ENCODE data around the gene SBK3. TPM values are rescaled to one million over a fixed set of nuclear protein-coding genes. Genes with fewer than 3 reads are reported as not detected.

Gene SBK3
- total RNA-seq, 2 donors from 2014 or later: not detected

GRCh38 chr19:55563261-55563690 is 17.9 kb upstream of the SBK3 start:
- ATAC-seq (replicated peaks in 1 of 2): no peak
- H3K36me3 Mint-ChIP-seq (ENCODE audit: insufficient read depth in 2 of 2): no peaks in the 10 kb centered on the region
- no peak overlapping the region for H3K4me3 Mint-ChIP-seq
- no peaks in the 10 kb centered on the region for H3K9me3 Mint-ChIP-seq
- H3K27ac Mint-ChIP-seq: no peak overlapping the region
- DNase-seq: no peak
- H3K27me3 Mint-ChIP-seq (ENCODE audit: low read depth): peaks cover 7% of the 10 kb centered on the region
- H3K4me1 Mint-ChIP-seq (ENCODE audit: low read depth): no peaks in the 10 kb centered on the region

DNA sequence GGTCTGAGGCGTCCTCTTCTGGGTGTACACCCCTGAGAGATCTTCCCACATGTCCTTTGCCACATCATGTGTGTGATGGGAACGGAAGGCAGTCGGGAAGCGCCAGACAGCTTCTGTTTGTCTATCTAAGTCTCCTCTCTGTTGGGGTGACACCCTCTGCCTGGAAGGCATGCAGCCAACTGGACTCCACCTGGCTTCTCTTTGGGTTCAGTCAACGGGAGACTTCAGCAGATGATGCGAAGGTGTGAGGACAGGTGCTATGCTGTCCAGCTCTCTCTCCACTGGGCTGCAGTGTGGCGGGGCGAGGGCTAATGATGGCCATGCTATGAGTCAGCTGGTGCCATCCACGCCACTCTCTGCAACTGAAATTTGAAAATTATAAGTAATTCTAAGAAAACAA is 14.3 kb upstream of the SBK3 start:
- Mint-ChIP-seq H3K27me3 (ENCODE audit: low read depth) (peaks cover 7% of the 10 kb centered on the region), H3K9me3 (no peaks in the 10 kb centered on the region), H3K4me3 (no peak overlapping the region), H3K4me1 (ENCODE audit: low read depth) (no peaks in the 10 kb centered on the region), H3K27ac (no peak overlapping the region), H3K36me3 (ENCODE audit: insufficient read depth in 2 of 2) (no peaks in the 10 kb centered on the region)
- DNase-seq: no peak
- no peak for ATAC-seq (replicated peaks in 1 of 2)

- H3K4me3 Mint-ChIP-seq: no peak overlapping the region
- H3K36me3 Mint-ChIP-seq (ENCODE audit: insufficient read depth in 2 of 2): no peaks in the 10 kb centered on the region
- H3K27me3 Mint-ChIP-seq (ENCODE audit: low read depth): no peaks in the 10 kb centered on the region
- ATAC-seq (replicated peaks in 1 of 2): no peak
- no peak overlapping the region for H3K27ac Mint-ChIP-seq
- DNase-seq: no peak
- no peaks in the 10 kb centered on the region for H3K9me3 Mint-ChIP-seq
- H3K4me1 Mint-ChIP-seq (ENCODE audit: low read depth): no peaks in the 10 kb centered on the region
Measured at GRCh38 chr19:55554741-55555152, 9.4 kb upstream of the SBK3 start.

DNA sequence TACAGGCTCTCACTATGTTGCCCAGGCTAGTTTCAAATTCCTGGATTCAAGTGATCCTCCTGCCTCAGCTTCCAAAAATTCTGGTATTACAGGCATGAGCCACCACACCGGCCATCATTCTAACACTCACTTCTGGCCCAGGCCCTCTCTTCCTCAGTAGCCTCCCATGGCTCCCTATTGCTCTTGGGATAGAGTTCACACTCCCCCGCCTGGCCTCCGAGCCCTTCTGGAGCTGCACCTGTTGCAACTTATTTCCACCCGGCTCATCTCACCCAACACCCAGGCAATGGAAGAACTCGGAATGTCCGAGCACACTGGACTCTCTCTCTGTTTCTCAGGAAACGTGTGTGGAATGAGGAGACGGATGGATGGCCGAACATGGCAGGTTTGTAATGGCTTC is 9.0 kb upstream of the SBK3 start:
- no peak for ATAC-seq (replicated peaks in 1 of 2)
- no peaks in the 10 kb centered on the region for H3K9me3 Mint-ChIP-seq

GRCh38 chr19:55553217-55554182 is 8.2 kb upstream of the SBK3 start:
- Mint-ChIP-seq H3K4me1 (ENCODE audit: low read depth) (no peaks in the 10 kb centered on the region), H3K36me3 (ENCODE audit: insufficient read depth in 2 of 2) (no peaks in the 10 kb centered on the region), H3K4me3 (no peak overlapping the region), H3K27ac (no peak overlapping the region), H3K27me3 (ENCODE audit: low read depth) (no peaks in the 10 kb centered on the region), H3K9me3 (no peaks in the 10 kb centered on the region)
- ATAC-seq (replicated peaks in 1 of 2): no peak
- DNase-seq: no peak

More for the DNA sequence above, 9.0 kb upstream of the SBK3 start:
- Mint-ChIP-seq H3K4me3 (no peak overlapping the region), H3K27me3 (ENCODE audit: low read depth) (no peaks in the 10 kb centered on the region), H3K4me1 (ENCODE audit: low read depth) (no peaks in the 10 kb centered on the region), H3K27ac (no peak overlapping the region), H3K36me3 (ENCODE audit: insufficient read depth in 2 of 2) (no peaks in the 10 kb centered on the region)
- DNase-seq: no peak

DNA sequence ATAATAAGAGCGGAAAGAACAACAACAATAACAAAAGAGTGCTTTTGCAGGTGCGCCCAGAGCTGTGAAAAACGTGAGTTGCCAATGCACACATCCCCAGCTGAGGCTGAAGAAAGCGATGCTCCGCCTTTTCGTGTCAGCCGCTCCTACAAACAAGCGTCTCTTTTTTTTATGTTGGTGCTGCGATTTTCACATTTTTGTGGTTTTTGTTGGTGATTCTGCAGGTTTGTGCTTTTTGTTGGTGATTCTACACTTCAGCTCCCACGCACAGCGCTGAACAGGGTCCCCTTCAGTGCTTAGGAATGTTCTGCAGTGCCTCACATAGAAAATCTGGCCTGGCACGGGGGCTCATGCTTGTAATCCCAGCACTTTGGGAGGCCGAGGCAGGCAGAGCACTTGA is 7.3 kb upstream of the SBK3 start:
- Mint-ChIP-seq H3K27ac (no peak overlapping the region), H3K4me3 (no peak overlapping the region), H3K27me3 (ENCODE audit: low read depth) (peaks cover 3% of the 10 kb centered on the region), H3K36me3 (ENCODE audit: insufficient read depth in 2 of 2) (no peaks in the 10 kb centered on the region), H3K9me3 (no peaks in the 10 kb centered on the region), H3K4me1 (ENCODE audit: low read depth) (no peaks in the 10 kb centered on the region)
- DNase-seq (no peak), ATAC-seq (replicated peaks in 1 of 2) (no peak)

DNA sequence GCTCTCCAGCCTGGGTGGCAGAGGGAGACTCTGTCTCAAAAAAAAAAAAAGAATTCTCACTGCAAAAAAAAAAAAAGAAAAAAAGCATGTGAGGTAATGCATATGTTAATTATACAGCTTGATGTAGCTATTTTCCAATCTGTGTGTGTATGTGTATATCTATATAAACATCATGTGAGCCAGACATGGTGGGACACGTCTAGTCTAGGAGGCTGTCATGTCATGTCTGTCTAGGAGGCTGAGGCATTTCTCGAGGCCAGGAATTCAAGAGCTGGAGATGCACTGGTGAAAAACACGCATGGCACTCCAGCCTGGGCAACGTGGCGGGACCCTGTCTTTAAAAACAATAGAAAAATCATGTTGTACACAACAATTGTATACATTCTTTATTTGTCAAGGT is 6.9 kb upstream of the SBK3 start:
- Mint-ChIP-seq H3K4me3 (no peak overlapping the region), H3K36me3 (ENCODE audit: insufficient read depth in 2 of 2) (no peaks in the 10 kb centered on the region), H3K27ac (no peak overlapping the region), H3K9me3 (no peaks in the 10 kb centered on the region), H3K4me1 (ENCODE audit: low read depth) (no peaks in the 10 kb centered on the region), H3K27me3 (ENCODE audit: low read depth) (peaks cover 8% of the 10 kb centered on the region)
- ATAC-seq (replicated peaks in 1 of 2) (no peak), DNase-seq (no peak)

DNA sequence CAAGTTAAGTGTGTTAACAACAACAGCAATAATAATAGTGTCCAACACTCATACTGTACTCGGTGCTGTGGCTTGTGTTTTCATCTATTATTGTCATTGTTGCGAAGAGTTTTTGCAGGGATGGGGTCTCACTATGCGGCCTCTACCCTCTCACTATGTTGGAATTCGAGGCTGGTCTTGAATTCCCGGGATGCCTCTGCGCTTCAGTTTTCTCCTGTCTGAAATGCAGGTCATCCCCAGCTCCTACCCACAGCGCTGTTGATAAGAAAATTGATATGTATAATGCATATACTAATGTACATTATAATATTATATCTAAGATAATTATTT is 4.9 kb upstream of the SBK3 start:
- H3K9me3 Mint-ChIP-seq: no peaks in the 10 kb centered on the region
- H3K36me3 Mint-ChIP-seq (ENCODE audit: insufficient read depth in 2 of 2): no peaks in the 10 kb centered on the region
- no peak overlapping the region for H3K4me3 Mint-ChIP-seq
- ATAC-seq (replicated peaks in 1 of 2) (no peak), DNase-seq (no peak)
- H3K4me1 Mint-ChIP-seq (ENCODE audit: low read depth): no peaks in the 10 kb centered on the region
- H3K27ac Mint-ChIP-seq: no peak overlapping the region
- peaks cover 10% of the 10 kb centered on the region for H3K27me3 Mint-ChIP-seq (ENCODE audit: low read depth)

DNA sequence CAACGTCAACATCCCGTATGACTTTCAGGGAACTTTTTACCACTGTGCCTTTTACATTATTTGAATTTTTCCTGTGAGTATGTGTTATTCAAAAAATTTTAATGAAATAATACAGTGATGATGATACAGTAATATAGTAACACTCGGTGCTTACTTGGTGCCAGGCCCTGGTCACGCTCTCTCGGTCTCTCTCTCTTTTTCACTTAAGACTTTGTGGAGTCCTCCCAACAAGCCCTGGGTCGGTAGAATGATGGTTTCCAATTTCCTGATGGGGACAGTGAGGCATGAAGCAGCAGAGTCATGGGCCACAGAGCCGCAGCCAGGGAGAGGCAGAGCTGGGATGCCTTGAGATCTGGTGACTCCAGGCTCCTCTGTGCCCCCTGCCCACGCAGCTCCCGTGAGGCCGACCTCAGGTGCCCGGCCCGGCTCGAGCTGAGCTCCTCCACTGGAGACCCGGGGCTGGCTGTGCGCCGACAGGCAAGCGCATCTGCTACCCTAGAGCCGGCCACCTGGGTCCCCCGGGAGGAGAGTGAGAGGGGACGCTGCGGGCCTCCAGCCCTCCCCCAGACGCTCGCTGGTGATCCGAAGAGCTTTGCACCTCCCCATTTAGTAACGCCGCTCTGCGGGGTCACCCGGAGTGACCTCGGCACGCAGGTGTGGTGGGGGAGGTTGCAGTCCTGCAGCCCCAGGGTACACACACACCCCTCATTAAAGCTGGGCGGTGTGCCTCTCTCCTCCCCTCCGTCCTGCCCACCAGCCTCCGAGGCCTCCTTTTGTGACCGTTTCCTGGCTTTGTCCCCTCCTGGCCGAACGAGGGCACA is 4.4 kb upstream of the SBK3 start:
- H3K27me3 Mint-ChIP-seq (ENCODE audit: low read depth): peaks cover 10% of the 10 kb centered on the region
- no peak overlapping the region for H3K4me3 Mint-ChIP-seq
- H3K36me3 Mint-ChIP-seq (ENCODE audit: insufficient read depth in 2 of 2): no peaks in the 10 kb centered on the region
- peak in 1 of 2 donors; percentile 5 for DNase-seq
- no peaks in the 10 kb centered on the region for H3K4me1 Mint-ChIP-seq (ENCODE audit: low read depth)
- no peak overlapping the region for H3K27ac Mint-ChIP-seq
- ATAC-seq (replicated peaks in 1 of 2): no peak
- H3K9me3 Mint-ChIP-seq: no peaks in the 10 kb centered on the region

- ATAC-seq (replicated peaks in 1 of 2) (no peak), DNase-seq (no peak)
- no peak overlapping the region for H3K27ac Mint-ChIP-seq
- H3K27me3 Mint-ChIP-seq (ENCODE audit: low read depth): peaks cover 10% of the 10 kb centered on the region
- no peak overlapping the region for H3K4me3 Mint-ChIP-seq
- no peaks in the 10 kb centered on the region for H3K4me1 Mint-ChIP-seq (ENCODE audit: low read depth)
- peaks cover 2 to 4% of the 10 kb centered on the region in 2 donors for H3K9me3 Mint-ChIP-seq
- no peaks in the 10 kb centered on the region for H3K36me3 Mint-ChIP-seq (ENCODE audit: insufficient read depth in 2 of 2)
Measured at GRCh38 chr19:55546822-55547614, 1.7 kb upstream of the SBK3 start.

DNA sequence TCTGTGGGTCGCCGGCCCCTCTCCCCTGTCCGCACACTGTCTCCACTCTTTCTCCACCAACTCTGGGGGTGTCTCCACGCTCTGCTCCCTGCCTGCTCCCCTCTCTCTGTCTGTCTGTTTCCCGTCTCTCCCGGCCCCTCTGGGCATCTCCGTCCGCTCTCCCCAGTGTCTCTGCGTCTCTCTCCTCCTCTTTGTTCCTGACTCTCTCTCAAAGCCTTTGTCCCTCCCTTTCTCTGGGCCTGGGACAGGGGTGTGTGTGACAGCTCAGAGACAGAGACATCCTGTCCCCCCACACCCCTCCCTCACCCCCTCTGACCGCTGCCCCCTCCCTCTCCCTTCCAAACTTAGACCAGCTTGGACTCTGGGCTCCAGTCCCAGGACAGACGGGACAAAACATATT is 668 bp upstream of the SBK3 start:
- Mint-ChIP-seq H3K36me3 (ENCODE audit: insufficient read depth in 2 of 2) (no peaks in the 10 kb centered on the region), H3K4me1 (ENCODE audit: low read depth) (no peaks in the 10 kb centered on the region), H3K4me3 (no peak overlapping the region), H3K27ac (no peak overlapping the region), H3K9me3 (peaks cover 2 to 4% of the 10 kb centered on the region in 2 donors), H3K27me3 (ENCODE audit: low read depth) (peaks cover 10% of the 10 kb centered on the region)
- ATAC-seq (replicated peaks in 1 of 2): no peak
- no peak for DNase-seq

- peaks cover 2 to 4% of the 10 kb centered on the region in 2 donors for H3K9me3 Mint-ChIP-seq
Measured at GRCh38 chr19:55544776-55545439, 435 bp downstream of the SBK3 start.

More at GRCh38 chr19:55544776-55545439, 435 bp downstream of the SBK3 start:
- H3K27ac Mint-ChIP-seq: no peak overlapping the region
- no peaks in the 10 kb centered on the region for H3K36me3 Mint-ChIP-seq (ENCODE audit: insufficient read depth in 2 of 2)
- H3K4me1 Mint-ChIP-seq (ENCODE audit: low read depth): no peaks in the 10 kb centered on the region
- H3K27me3 Mint-ChIP-seq (ENCODE audit: low read depth): peaks cover 10% of the 10 kb centered on the region
- DNase-seq: no peak
- H3K4me3 Mint-ChIP-seq: no peak overlapping the region
- no peak for ATAC-seq (replicated peaks in 1 of 2)

Measured in activated T-cell treated with anti-CD3 and anti-CD28 coated beads, Interleukin-2, amount 50 U/mL, for 72 hours (primary cell).